GM23248 (cell line): Measurements from ENCODE around the gene TBCEL.

Experiments
- EZH2 ChIP-seq: fragments of 200-600 bp; sonication (generic); IDR thresholded peaks from 2 replicates; pipeline ENCODE4 v1.6.1; 2018; ENCODE audit warnings: antibody characterized with exemption, mild to moderate bottlenecking; ENCODE audit not compliant: insufficient read depth, poor library complexity, severe bottlenecking
- EZH2phosphoT487 ChIP-seq: fragments of 200-600 bp; sonication (generic); IDR thresholded peaks from 2 replicates; pipeline ENCODE4 v1.6.1; 2018; ENCODE audit warnings: antibody characterized with exemption, moderate library complexity, mild to moderate bottlenecking, low read depth; ENCODE audit not compliant: insufficient read depth

GRCh38 chr11:121033635-121034034, 9.7 kb downstream of the TBCEL start:
- TF ChIP-seq EZH2 (no peak), EZH2phosphoT487 (no peak)
